T-helper 17 cell (primary cell): ENCODE measurements around the gene SREBF2. TPM values are rescaled to one million over a fixed set of nuclear protein-coding genes. Genes with fewer than 3 reads are reported as not detected.

Experiments
- ATAC-seq: fragments of 150-1000 bp; cut with Tn5 transposase; 2 replicates; pipeline ENCODE4 v1.10.0; 2021; ENCODE audit warnings: mild to moderate bottlenecking, moderate library complexity
- DNase-seq, 3 donors: peaks; one replicate each; pipeline versions ENCODE4 v3.0.0 to v3.0.0-alpha.2; 2020 to 2021
- H3K9me3 ChIP-seq: one replicate; pipeline ENCODE4 v1.7.0; 2013; ENCODE audit warnings: low read length, mild to moderate bottlenecking; ENCODE audit not compliant: control insufficient read depth, poor library complexity, severe bottlenecking
- H3K27ac Mint-ChIP-seq: one replicate; pipeline ENCODE4 v1.8.0; 2022; ENCODE audit warnings: mild to moderate bottlenecking, moderate library complexity, mixed read lengths
- H3K27me3 Mint-ChIP-seq: one replicate; pipeline ENCODE4 v1.8.0; 2022; ENCODE audit warnings: mixed read lengths
- H3K36me3 Mint-ChIP-seq: one replicate; pipeline ENCODE4 v1.8.0; 2022; ENCODE audit warnings: low read depth, mixed read lengths
- H3K4me1 Mint-ChIP-seq: one replicate; pipeline ENCODE4 v1.8.0; 2022; ENCODE audit warnings: mild to moderate bottlenecking, mixed read lengths
- H3K4me3 Mint-ChIP-seq: one replicate; pipeline ENCODE4 v1.8.0; 2022; ENCODE audit warnings: mild to moderate bottlenecking, moderate library complexity, mixed read lengths
- total RNA-seq, 4 donors: library from RNA in 2 of 4; stranded (reverse) in 2 of 4; gene quantifications; one replicate each; pipeline ENCODE4 v1.2.3 and lab custom pipeline; 2022 to 2026

SREBF2 gene
- total RNA-seq, 2 donors from 2014 or later = 102 to 106 TPM

GRCh38 chr22:41913040-41913719, 80.3 kb downstream of the SREBF2 start:
- Mint-ChIP-seq H3K4me1 (peaks cover 20% of the 10 kb centered on the region), H3K4me3 (peak overlapping the region; percentile 49), H3K27me3 (peaks cover 28% of the 10 kb centered on the region), H3K27ac (peak overlapping the region; percentile 51), H3K36me3 (no peaks in the 10 kb centered on the region)
- DNase-seq (no peak), ATAC-seq (no peak)
- H3K9me3 ChIP-seq = no peaks in the 10 kb centered on the region

DNA sequence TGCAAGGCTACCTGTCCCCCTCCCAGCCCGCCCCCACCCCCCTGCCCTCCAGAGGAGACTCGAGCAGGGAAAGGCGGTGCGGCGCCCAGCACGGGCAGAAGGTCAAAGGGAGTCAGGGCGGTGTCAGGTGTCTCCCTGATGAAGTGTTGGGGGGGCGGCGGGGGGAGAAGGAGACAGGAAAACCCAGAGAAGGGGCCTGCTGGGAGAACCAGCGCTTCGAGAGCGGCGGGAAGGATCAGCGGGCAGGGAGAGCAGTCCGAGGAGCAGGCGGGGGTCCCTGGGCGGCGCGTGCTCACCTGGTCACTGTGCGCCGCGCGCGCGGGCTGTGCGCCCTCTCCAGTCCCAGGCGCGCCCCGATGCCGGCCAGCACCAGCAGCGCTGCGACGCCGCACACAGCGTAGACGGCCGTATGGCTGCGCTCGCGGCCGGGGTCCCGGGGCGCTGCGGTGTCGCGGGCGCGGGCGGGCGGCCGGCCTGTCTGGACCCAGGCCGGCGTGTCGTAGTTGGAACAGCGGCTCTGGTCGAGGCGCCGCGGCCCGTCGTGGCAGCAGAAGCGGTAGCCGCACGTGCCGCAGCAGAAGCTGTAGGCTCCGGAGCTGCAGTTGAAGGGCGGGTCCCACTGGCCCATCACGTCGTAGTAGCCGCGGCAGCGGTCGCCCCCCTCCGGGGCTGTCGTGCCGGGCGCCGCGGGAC, 81.1 kb downstream of the SREBF2 start:
- ATAC-seq (no peak), DNase-seq (no peak)
- no peaks in the 10 kb centered on the region for H3K9me3 ChIP-seq
- H3K4me1 Mint-ChIP-seq = peaks cover 15% of the 10 kb centered on the region
- H3K27ac Mint-ChIP-seq = no peak overlapping the region
- H3K36me3 Mint-ChIP-seq = no peaks in the 10 kb centered on the region
- peaks cover 28% of the 10 kb centered on the region for H3K27me3 Mint-ChIP-seq
- H3K4me3 Mint-ChIP-seq = no peak overlapping the region

GRCh38 chr22:41914611-41915034, 81.7 kb downstream of the SREBF2 start:
- ATAC-seq = no peak
- no peaks in the 10 kb centered on the region for H3K9me3 ChIP-seq
- Mint-ChIP-seq H3K27ac (no peak overlapping the region), H3K4me1 (peaks cover 16% of the 10 kb centered on the region), H3K36me3 (no peaks in the 10 kb centered on the region), H3K4me3 (peak overlapping the region; percentile 75), H3K27me3 (peaks cover 23% of the 10 kb centered on the region)
- DNase-seq = no peak

- no peaks in the 10 kb centered on the region for H3K9me3 ChIP-seq
- H3K27ac Mint-ChIP-seq = peak within 1 kb of the TSS; percentile 70
Observed at GRCh38 chr22:41915035-41915785, 82.3 kb downstream of the SREBF2 start, which contains the start of gene SHISA8. Gene SHISA8, minus strand, starts transcription at chr22:41915074. Its CDS starts 407 bp downstream, at chr22:41914667.

DNA sequence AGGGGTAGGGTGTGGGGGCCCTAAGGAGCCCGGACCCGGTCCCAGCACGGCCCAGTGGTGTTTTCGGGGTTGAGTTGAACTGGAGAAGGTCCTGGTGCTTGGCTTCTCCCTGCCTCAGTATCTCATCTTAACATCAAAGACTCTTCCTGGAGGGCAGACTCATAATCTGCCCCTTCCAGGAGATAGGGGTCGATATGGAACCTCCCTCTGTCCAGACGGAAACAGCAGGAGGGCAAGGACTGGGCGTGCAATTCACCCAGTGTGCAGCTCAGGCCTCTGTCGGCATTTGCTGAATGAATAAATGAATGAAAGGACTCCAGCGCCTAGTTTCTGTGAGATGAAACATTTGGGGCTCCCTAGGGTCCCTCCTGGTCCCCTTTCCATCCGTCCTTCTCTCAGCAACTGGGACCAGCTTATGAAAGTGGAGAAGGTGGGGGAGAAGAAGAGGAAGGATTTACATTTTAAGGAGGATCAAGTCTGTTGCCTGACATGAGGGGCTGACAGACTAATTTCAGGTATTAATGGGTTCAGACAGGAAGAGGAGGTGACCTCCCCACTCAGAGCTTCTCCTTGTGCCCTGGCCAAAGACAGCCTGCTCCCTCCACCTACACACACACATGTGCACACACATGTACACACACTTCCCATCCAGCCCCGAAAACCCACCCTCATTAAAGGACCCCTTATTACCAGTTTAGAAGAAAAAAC, 83.0 kb downstream of the SREBF2 start:
- no peaks in the 10 kb centered on the region for H3K9me3 ChIP-seq
- peaks cover 18% of the 10 kb centered on the region for H3K4me1 Mint-ChIP-seq
- peaks cover 23% of the 10 kb centered on the region for H3K27me3 Mint-ChIP-seq
- H3K36me3 Mint-ChIP-seq = no peaks in the 10 kb centered on the region
- ATAC-seq (no peak), DNase-seq (no peak)
- H3K4me3 Mint-ChIP-seq = peak overlapping the region; percentile 75
- H3K27ac Mint-ChIP-seq = peak overlapping the region; percentile 70

More at GRCh38 chr22:41915035-41915785, 82.3 kb downstream of the SREBF2 start, which contains the start of gene SHISA8:
- H3K4me1 Mint-ChIP-seq = peaks cover 16% of the 10 kb centered on the region
- peak; percentile 43 to 58 (median 52) for DNase-seq
- peaks cover 23% of the 10 kb centered on the region for H3K27me3 Mint-ChIP-seq
- H3K4me3 Mint-ChIP-seq = peak within 1 kb of the TSS; percentile 75
- H3K36me3 Mint-ChIP-seq = no peaks in the 10 kb centered on the region
- peak; percentile 64 for ATAC-seq

DNA sequence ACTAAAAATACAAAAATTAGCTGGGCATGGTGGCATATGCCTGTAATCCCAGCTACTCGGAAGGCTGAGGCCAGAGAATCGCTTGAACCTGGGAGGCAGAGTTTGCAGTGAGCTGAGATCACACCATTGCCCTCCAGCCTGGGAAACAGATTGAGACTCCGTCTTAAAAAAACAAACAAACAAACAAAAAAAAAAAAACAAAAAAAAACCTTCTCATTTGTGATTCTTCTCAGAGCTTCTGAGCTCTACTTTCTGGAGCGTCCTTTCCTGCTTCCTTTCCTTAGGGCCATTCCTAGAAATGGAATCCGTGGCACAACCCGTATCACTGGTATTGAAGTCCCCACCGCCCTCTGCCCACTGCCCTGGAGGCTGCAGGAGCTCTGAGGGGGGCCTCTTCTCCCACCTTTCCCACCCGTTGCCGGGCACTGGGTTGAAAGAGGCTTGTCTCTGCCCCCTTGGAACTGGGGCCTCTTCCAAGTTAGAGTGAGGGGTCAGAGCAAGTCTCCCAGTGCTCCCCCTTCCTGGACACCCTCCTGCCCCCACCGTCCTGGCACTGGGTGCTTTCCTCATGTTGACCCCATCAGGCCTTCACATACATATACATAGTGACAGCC, 83.9 kb downstream of the SREBF2 start:
- H3K9me3 ChIP-seq = no peaks in the 10 kb centered on the region
- Mint-ChIP-seq H3K4me1 (peaks cover 14% of the 10 kb centered on the region), H3K4me3 (peak overlapping the region; percentile 7), H3K36me3 (no peaks in the 10 kb centered on the region), H3K27ac (no peak overlapping the region), H3K27me3 (peaks cover 16% of the 10 kb centered on the region)
- ATAC-seq (no peak), DNase-seq (no peak)

DNA sequence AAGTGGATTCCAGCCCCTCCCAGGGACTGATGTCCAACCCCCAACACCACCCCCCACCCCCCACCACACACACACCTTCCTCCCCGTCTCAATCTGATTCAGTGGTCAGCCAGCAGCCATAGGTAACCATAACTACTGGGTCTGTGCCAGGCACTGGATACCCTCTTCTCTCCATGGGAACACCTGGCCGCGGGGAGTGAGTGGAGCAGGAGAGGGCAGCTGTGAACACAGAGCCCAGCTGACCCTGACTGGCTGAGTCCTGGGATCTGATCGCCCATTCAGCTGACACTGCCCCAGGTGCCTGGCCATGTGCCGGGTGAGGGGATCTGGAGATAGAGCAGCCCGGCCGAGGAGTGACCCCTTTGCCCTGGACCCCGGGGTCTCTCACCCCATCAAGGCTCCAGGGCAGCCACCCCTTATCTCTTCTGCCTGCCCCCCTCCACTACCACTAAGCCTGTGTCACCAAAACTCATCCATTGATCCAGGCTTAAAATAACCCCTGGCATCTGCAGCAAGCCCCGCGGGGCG, 84.5 kb downstream of the SREBF2 start:
- Mint-ChIP-seq H3K27me3 (peaks cover 10% of the 10 kb centered on the region), H3K4me1 (peaks cover 14% of the 10 kb centered on the region), H3K4me3 (no peak overlapping the region), H3K27ac (no peak overlapping the region), H3K36me3 (no peaks in the 10 kb centered on the region)
- H3K9me3 ChIP-seq = no peaks in the 10 kb centered on the region
- ATAC-seq (no peak), DNase-seq (no peak)

DNA sequence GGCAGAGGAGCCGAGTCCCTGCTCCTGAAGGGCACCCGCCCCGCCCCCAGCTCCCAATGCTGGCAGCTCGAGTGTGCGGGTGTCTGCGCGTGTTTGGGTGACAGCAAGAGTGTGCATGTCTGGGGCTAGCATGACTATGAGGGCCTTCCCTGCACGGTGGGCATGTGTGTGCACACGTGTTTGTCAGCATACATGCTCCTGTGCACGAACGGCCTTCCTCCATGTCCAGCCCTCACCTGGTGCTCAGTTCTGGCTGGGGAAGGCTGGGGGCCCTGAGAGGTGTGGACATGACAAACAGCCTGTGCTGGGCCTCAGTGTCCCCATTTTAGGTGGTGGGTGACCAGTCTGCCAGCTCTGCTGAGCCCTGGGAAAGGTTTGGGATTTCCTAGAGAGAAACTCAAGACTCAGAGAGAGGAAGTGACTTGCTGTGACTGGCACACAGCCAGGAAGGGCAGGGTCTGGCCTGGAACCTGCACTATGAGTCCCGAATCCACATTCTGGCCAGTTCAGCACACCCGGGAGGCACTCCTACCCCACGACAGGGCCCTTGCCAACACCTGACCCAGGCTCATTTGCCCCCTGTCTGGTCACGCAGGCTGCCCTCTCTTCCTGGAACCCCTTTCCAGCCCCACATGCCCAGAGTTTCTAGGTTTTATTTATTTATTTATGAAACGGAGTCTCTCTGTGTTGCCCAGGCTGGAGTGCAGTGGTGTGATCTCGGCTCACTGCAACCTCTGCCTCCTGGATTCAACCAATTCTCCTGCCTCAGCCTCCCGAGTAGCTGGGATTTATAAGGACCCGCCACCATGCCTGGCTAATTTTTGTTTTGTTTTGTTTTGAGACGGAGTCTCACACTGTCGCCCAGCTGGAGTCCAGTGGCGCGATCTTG, 85.2 kb downstream of the SREBF2 start:
- no peaks in the 10 kb centered on the region for H3K9me3 ChIP-seq
- Mint-ChIP-seq H3K36me3 (no peaks in the 10 kb centered on the region), H3K4me1 (peaks cover 9% of the 10 kb centered on the region), H3K4me3 (no peak overlapping the region), H3K27me3 (peaks cover 3% of the 10 kb centered on the region), H3K27ac (no peak overlapping the region)
- ATAC-seq (no peak), DNase-seq (no peak)

DNA sequence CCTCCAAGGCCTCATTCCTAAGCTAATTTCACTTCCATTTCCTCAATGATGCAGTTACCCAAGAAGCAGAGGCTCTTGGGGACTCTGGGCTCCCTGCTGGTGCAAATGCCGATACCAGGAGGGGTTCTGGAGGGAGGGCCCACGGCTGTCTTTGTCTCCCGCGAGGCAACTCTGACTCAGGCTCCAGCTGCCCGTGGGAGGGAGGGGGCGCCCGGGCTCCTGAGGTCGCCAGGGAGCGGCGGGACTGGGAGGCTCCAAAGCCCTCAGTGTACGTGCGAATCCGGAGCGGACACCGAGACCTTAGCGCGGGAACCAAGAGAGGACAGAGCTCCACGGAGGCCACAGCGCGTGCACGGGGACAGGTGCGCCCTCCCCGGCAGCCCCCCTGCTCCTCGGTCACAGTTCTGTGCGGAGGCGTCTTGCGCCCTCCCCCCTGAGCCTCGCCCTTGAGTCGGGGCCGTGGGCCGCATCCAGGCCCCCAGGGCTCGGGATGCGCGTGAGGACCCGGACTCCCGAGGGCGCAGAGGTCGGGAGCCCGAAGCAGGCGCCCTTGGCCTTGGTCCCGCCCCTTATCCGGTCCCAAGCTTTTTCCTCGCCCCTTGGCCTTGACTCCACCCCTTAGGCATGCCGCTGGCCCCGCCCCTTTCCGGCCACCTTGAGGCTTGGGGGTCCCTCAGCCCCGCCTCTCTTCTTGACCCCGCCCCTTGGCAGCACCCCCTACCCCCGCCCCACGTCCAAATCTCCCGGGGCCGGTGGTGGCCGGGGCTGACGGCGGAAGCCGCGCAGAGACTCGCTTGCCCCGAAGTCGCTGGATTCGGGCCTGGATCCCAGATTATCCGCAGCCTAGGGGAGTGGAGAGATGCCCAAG, 86.7 kb downstream of the SREBF2 start:
- H3K27ac Mint-ChIP-seq = peak overlapping the region; percentile 27
- H3K27me3 Mint-ChIP-seq = no peaks in the 10 kb centered on the region
- ATAC-seq (peak; percentile 47), DNase-seq (no peak)
- no peaks in the 10 kb centered on the region for H3K36me3 Mint-ChIP-seq
- peak overlapping the region; percentile 80 for H3K4me3 Mint-ChIP-seq
- H3K9me3 ChIP-seq = no peaks in the 10 kb centered on the region
- peaks cover 9% of the 10 kb centered on the region for H3K4me1 Mint-ChIP-seq

- DNase-seq (no peak), ATAC-seq (no peak)
- Mint-ChIP-seq H3K27me3 (no peaks in the 10 kb centered on the region), H3K4me1 (peaks cover 12% of the 10 kb centered on the region), H3K4me3 (peak overlapping the region; percentile 80), H3K36me3 (no peaks in the 10 kb centered on the region), H3K27ac (peak overlapping the region; percentile 53)
- no peaks in the 10 kb centered on the region for H3K9me3 ChIP-seq
Observed at GRCh38 chr22:41920271-41920976, 87.5 kb downstream of the SREBF2 start.
